SK-N-SH (cell line): ENCODE results near the gene MLXIPL. TPM values are rescaled to one million over a fixed set of nuclear protein-coding genes. Genes with fewer than 3 reads are reported as not detected.
"Not testable (repeated sequence)": the region's sequence is repeated elsewhere in the genome, so short reads cannot be mapped to it uniquely, and the experiment has no call there.

Experiments used
- CTCF ChIA-PET: fragments of 300-600, 350-600 bp; formaldehyde crosslinking; extraction: SDS; loops from one replicate; lab custom pipeline; 2021; lab: Yijun Ruan, JAX
- POLR2A ChIA-PET: fragments of 350-600 bp; sonication (Branson Sonifier 250); formaldehyde crosslinking; extraction: SDS; loops from one replicate; lab custom pipeline; 2020; ENCODE audit warnings: antibody characterized with exemption, inconsistent platforms; lab: Yijun Ruan, JAX
- DNase-seq: peaks from one replicate; pipeline ENCODE4 v3.0.0; 2012
- H2AFZ ChIP-seq: fragments of 200-600 bp; sonication (generic); 2 replicates; pipeline ENCODE4 v1.8.1; 2016; ENCODE audit warnings: antibody characterized with exemption, mild to moderate bottlenecking, low read depth
- H3F3A ChIP-seq: fragments of 200-600 bp; sonication (generic); replicated peaks from 2 replicates; pipeline ENCODE3; 2016; ENCODE audit warnings: antibody characterized with exemption, mild to moderate bottlenecking; ENCODE audit not compliant: insufficient read depth
- H3K27ac ChIP-seq, 2 experiments: fragments of 200-500 bp in 1 of 2; fragments of 200-600 bp in 1 of 2; sonication (Bioruptor generic) in 1 of 2; sonication (generic), shearing (Covaris generic) in 1 of 2; 2 replicates each; pipeline versions ENCODE4 v1.5.1 to v1.6.1; 2014 to 2016; ENCODE audit warnings: low read depth in 2 of 2, inconsistent platforms in 1 of 2, low read length in 1 of 2, mild to moderate bottlenecking in 1 of 2, mixed read lengths in 1 of 2
- H3K27me3 ChIP-seq: fragments of 200-600 bp; sonication (generic), shearing (Covaris generic); 2 replicates; pipeline ENCODE4 v1.6.1; 2016; ENCODE audit warnings: mixed run types; ENCODE audit not compliant: insufficient read depth
- H3K36me3 ChIP-seq, 2 experiments: fragments of 200-500 bp in 1 of 2; fragments of 200-600 bp in 1 of 2; sonication (Bioruptor generic) in 1 of 2; sonication (generic) in 1 of 2; replicated peaks in 1 of 2; 2 replicates each; pipeline versions ENCODE3 to v1.5.1; 2014 to 2016; ENCODE audit warnings: low read length in 1 of 2, mild to moderate bottlenecking in 1 of 2; ENCODE audit not compliant: insufficient read depth in 2 of 2, control insufficient read depth in 1 of 2
- H3K4me1 ChIP-seq, 2 experiments: fragments of 200-500 bp in 1 of 2; fragments of 200-600 bp in 1 of 2; sonication (Bioruptor generic) in 1 of 2; sonication (generic), shearing (Covaris generic) in 1 of 2; 2 replicates each; pipeline versions ENCODE4 v1.5.1 to v1.6.1; 2014 to 2016; ENCODE audit warnings: low read depth in 1 of 2, low read length in 1 of 2, mixed run types in 1 of 2; ENCODE audit not compliant: insufficient read depth in 2 of 2, control insufficient read depth in 1 of 2
- H3K4me2 ChIP-seq: fragments of 200-600 bp; sonication (generic), shearing (Covaris generic); 2 replicates; pipeline ENCODE4 v1.6.1; 2017; ENCODE audit warnings: mixed run types
- H3K4me3 ChIP-seq, 2 experiments: fragments of 200-500 bp in 1 of 2; fragments of 200-600 bp in 1 of 2; sonication (Bioruptor generic) in 1 of 2; sonication (generic), shearing (Covaris generic) in 1 of 2; 2 replicates each; pipeline versions ENCODE4 v1.5.1 to v1.8.1; 2014 to 2016; ENCODE audit warnings: low read depth in 2 of 2, inconsistent platforms in 1 of 2, low read length in 1 of 2, mild to moderate bottlenecking in 1 of 2, mixed read lengths in 1 of 2, moderate library complexity in 1 of 2
- H3K79me2 ChIP-seq: fragments of 200-600 bp; sonication (generic); 2 replicates; pipeline ENCODE4 v1.8.1; 2017; ENCODE audit warnings: mild to moderate bottlenecking; ENCODE audit not compliant: insufficient read depth
- H3K9ac ChIP-seq: fragments of 200-600 bp; sonication (generic); 2 replicates; pipeline ENCODE4 v1.6.1; 2017; ENCODE audit warnings: mixed run types
- H3K9me2 ChIP-seq: fragments of 200-600 bp; sonication (generic); 2 replicates; pipeline ENCODE4 v1.6.1; 2017; ENCODE audit warnings: mixed run types
- H3K9me3 ChIP-seq: fragments of 200-600 bp; sonication (generic); 2 replicates; pipeline ENCODE4 v1.6.1; 2017; ENCODE audit warnings: mixed run types, mild to moderate bottlenecking, moderate library complexity
- H4K20me1 ChIP-seq: fragments of 200-600 bp; sonication (generic); 2 replicates; pipeline ENCODE4 v1.6.1; 2017; ENCODE audit warnings: mild to moderate bottlenecking, mixed run types; ENCODE audit not compliant: insufficient read depth
- CHD2 ChIP-seq: fragments of 150-350 bp; IDR thresholded peaks from 2 replicates; pipeline ENCODE4 v1.6.1; 2018; ENCODE audit warnings: low read length; ENCODE audit not compliant: partially characterized antibody
- JUND ChIP-seq: IDR thresholded peaks from 2 replicates; pipeline ENCODE4 v1.4.0; 2012
- MEF2A ChIP-seq: IDR thresholded peaks from 2 replicates; pipeline ENCODE4 v1.4.0; 2012; ENCODE audit warnings: low read depth, borderline replicate concordance
- NFIC ChIP-seq: IDR thresholded peaks from 2 replicates; pipeline ENCODE4 v1.4.0; 2012; ENCODE audit warnings: borderline replicate concordance
- POLR2AphosphoS5 ChIP-seq: IDR thresholded peaks from 2 replicates; pipeline ENCODE4 v1.6.1; 2012; ENCODE audit warnings: low read depth, low read length
- RAD21 ChIP-seq: IDR thresholded peaks from 2 replicates; pipeline ENCODE4 v1.6.1; 2012; ENCODE audit warnings: mild to moderate bottlenecking, low read length
- RFX5 ChIP-seq: IDR thresholded peaks from 2 replicates; pipeline ENCODE4 v1.6.1; 2012; ENCODE audit warnings: mild to moderate bottlenecking, improper control_type of control experiment, low read length
- SMC3 ChIP-seq: IDR thresholded peaks from 2 replicates; pipeline ENCODE4 v1.6.1; 2012; ENCODE audit warnings: low read depth, low read length, improper control_type of control experiment
- TCF12 ChIP-seq: IDR thresholded peaks from 2 replicates; pipeline ENCODE4 v1.4.0; 2012
- TEAD4 ChIP-seq: IDR thresholded peaks from 2 replicates; pipeline ENCODE4 v1.4.0; 2012; ENCODE audit warnings: mild to moderate bottlenecking, borderline replicate concordance; ENCODE audit not compliant: insufficient read depth
- WGBS: methylation state at CpG from one replicate; pipeline ENCODE4 v1.1.6; 2017; ENCODE audit warnings: low lambda C conversion rate; 5-methylcytosine and 5-hydroxymethylcytosine counted together
- polyA plus RNA-seq, 3 experiments: library from polyadenylated mRNA; depleted of rRNA; stranded (reverse); fragments of >200 nt; gene quantifications; 2 replicates each; pipeline ENCODE4 v1.2.3, GENCODE V29; 2012
- TF ChIP-seq, protein P1 (sequence below): fragments of 200-600 bp; sonication (generic); IDR thresholded peaks from 2 replicates; pipeline ENCODE4 v1.6.1; 2017; ENCODE audit warnings: antibody characterized with exemption, mild to moderate bottlenecking, moderate library complexity
- TF ChIP-seq, protein P2 (sequence below): fragments of 150-350 bp; IDR thresholded peaks from 2 replicates; pipeline ENCODE4 v1.6.1; 2016; ENCODE audit warnings: mild to moderate bottlenecking, low read depth, low read length
- TF ChIP-seq, protein P3 (sequence below): fragments of 150-350 bp; IDR thresholded peaks from 2 replicates; pipeline ENCODE4 v1.6.1; 2017; ENCODE audit warnings: antibody characterized with exemption, low read length, low read depth, borderline replicate concordance
- TF ChIP-seq, protein P4 (sequence below): IDR thresholded peaks from 2 replicates; pipeline ENCODE4 v1.4.0; 2012; ENCODE audit warnings: low read depth, borderline replicate concordance

The MLXIPL gene
- polyA plus RNA-seq, 1 of the 3 experiments (the other 2 are of a cell fraction), result 0.21 TPM

DNA sequence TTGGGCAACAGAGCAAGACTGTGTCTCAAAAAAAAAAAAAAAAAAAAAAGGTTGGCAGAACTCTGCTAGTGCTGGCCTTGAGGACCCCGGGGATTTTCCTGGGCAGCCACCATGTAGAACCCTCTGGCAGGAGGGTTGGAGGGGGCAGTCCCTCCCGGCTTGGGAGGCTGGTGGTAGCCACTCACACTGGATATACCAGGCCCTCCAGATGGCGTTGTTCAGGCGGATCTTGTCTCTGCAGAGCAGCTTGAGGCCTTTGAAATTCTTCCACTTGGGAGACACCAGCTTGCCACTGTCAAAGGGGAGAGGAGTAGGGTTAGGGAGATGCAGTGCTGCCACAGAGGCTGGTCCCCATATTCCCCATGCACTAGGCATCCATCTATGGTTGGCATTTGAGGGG, 8.4 kb downstream of the MLXIPL start (continued):
- TF ChIP-seq, protein P1, sequence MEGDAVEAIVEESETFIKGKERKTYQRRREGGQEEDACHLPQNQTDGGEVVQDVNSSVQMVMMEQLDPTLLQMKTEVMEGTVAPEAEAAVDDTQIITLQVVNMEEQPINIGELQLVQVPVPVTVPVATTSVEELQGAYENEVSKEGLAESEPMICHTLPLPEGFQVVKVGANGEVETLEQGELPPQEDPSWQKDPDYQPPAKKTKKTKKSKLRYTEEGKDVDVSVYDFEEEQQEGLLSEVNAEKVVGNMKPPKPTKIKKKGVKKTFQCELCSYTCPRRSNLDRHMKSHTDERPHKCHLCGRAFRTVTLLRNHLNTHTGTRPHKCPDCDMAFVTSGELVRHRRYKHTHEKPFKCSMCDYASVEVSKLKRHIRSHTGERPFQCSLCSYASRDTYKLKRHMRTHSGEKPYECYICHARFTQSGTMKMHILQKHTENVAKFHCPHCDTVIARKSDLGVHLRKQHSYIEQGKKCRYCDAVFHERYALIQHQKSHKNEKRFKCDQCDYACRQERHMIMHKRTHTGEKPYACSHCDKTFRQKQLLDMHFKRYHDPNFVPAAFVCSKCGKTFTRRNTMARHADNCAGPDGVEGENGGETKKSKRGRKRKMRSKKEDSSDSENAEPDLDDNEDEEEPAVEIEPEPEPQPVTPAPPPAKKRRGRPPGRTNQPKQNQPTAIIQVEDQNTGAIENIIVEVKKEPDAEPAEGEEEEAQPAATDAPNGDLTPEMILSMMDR, result 0 out of 2 replicates have a peak, but pooled peaks have one; percentile 24
- TF ChIP-seq, protein P2, sequence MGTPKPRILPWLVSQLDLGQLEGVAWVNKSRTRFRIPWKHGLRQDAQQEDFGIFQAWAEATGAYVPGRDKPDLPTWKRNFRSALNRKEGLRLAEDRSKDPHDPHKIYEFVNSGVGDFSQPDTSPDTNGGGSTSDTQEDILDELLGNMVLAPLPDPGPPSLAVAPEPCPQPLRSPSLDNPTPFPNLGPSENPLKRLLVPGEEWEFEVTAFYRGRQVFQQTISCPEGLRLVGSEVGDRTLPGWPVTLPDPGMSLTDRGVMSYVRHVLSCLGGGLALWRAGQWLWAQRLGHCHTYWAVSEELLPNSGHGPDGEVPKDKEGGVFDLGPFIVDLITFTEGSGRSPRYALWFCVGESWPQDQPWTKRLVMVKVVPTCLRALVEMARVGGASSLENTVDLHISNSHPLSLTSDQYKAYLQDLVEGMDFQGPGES, result no peak
- no peak for TF ChIP-seq POLR2AphosphoS5
- TF ChIP-seq, protein P3, sequence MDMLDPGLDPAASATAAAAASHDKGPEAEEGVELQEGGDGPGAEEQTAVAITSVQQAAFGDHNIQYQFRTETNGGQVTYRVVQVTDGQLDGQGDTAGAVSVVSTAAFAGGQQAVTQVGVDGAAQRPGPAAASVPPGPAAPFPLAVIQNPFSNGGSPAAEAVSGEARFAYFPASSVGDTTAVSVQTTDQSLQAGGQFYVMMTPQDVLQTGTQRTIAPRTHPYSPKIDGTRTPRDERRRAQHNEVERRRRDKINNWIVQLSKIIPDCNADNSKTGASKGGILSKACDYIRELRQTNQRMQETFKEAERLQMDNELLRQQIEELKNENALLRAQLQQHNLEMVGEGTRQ, result no peak
- TF ChIP-seq SMC3, result peak; percentile 36; the same call in 1 of the 2 replicates
- TF ChIP-seq TCF12, result no peak
- TF ChIP-seq MEF2A, result no peak
- TF ChIP-seq JUND, result no peak
- TF ChIP-seq CHD2, result no peak
- no peak for TF ChIP-seq TEAD4
- TF ChIP-seq RAD21, result 0 out of 2 replicates have a peak, but pooled peaks have one; percentile 11
- TF ChIP-seq, protein P4, sequence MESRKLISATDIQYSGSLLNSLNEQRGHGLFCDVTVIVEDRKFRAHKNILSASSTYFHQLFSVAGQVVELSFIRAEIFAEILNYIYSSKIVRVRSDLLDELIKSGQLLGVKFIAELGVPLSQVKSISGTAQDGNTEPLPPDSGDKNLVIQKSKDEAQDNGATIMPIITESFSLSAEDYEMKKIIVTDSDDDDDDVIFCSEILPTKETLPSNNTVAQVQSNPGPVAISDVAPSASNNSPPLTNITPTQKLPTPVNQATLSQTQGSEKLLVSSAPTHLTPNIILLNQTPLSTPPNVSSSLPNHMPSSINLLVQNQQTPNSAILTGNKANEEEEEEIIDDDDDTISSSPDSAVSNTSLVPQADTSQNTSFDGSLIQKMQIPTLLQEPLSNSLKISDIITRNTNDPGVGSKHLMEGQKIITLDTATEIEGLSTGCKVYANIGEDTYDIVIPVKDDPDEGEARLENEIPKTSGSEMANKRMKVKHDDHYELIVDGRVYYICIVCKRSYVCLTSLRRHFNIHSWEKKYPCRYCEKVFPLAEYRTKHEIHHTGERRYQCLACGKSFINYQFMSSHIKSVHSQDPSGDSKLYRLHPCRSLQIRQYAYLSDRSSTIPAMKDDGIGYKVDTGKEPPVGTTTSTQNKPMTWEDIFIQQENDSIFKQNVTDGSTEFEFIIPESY, result no peak
- TF ChIP-seq NFIC, result no peak
- TF ChIP-seq RFX5, result no peak

DNA sequence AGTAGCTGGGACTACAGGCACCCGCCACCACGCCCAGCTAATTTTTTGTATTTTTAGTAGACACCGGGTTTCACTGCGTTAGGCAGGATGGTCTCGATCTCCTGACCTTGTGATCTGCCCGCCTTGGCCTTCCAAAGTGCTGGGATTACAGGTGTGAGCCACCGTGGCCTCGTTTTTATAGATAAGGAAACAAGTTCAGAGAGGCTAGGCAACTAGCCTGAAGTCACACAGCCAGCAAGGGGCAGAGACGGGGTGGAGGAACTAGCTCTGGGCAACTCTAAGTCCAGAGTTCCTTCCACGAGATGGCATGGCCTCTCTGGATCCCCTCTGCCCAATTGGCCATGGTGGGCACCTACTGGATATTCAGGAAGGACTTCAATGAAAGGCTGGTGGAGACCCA, 9.4 kb downstream of the MLXIPL start:
- H2AFZ ChIP-seq, H3K9me3 ChIP-seq, H3K79me2 ChIP-seq, H4K20me1 ChIP-seq, H3K27ac ChIP-seq, H3K9me2 ChIP-seq, H3F3A ChIP-seq, H3K27me3 ChIP-seq, H3K36me3 ChIP-seq, H3K4me2 ChIP-seq, H3K9ac ChIP-seq, H3K4me1 ChIP-seq, DNase-seq, POLR2A ChIA-PET, H3K4me3 ChIP-seq: not testable (repeated sequence)
- CTCF ChIA-PET, result interaction anchor here (2.2 to 19.5 kb wide), 4 partner anchors 9 to 108 kb away, joined by 14 to 326 read pairs (median 125); partner anchors contain the start of genes STX1A and VPS37D
- WGBS, result 58% methylated on average over 10 of the region's 10 CpGs
